Left ventricle myocardium superior (tissue), 1 donor: Measurements from ENCODE around the gene PRKG1. TPM values are rescaled to one million over a fixed set of nuclear protein-coding genes. Genes with fewer than 3 reads are reported as not detected.
"Not testable (repeated sequence)": the region's sequence is repeated elsewhere in the genome, so short reads cannot be mapped to it uniquely, and the experiment has no call there.

Source experiments
- ATAC-seq: fragments of 200-7000 bp; cut with Tn5 transposase; one replicate; pipeline ENCODE4 v1.9.1; 2020; ENCODE audit warnings: mild to moderate bottlenecking, moderate library complexity
- DNase-seq: peaks from one replicate; pipeline ENCODE4 v3.0.0-alpha.2; 2020
- intact Hi-C: fragments of 100-400 bp; cut with micrococcal nuclease; formaldehyde crosslinking; loops from one replicate; pipeline ENCODE4 v1.11.0; 2022
- total RNA-seq: library from RNA; stranded (reverse); fragmentation: NEBNext Ultra II Directional; extraction: Animal tissue kit (Norgen Biotek cat#: 25700); gene quantifications from one replicate; pipeline ENCODE4 v1.2.1, GENCODE V29; 2021
- donor health status: DM: no; HTN: yes; CAD: no; lungs with severe emphysema.

PRKG1 gene
- total RNA-seq, 1 donor from 2014 or later = 24.9 TPM

GRCh38 chr10:51683031-51683691 lies 608.9 kb downstream of the PRKG1 start:
- ATAC-seq = peak; percentile 86
- intact Hi-C loops = no loop called here
- DNase-seq = peak; percentile 44

GRCh38 chr10:51685768-51686167 lies 611.5 kb downstream of the PRKG1 start:
- ATAC-seq = no peak
- DNase-seq = no peak
- intact Hi-C loops = no loop called here

GRCh38 chr10:51687296-51687695 lies 613.0 kb downstream of the PRKG1 start:
- intact Hi-C loops = no loop called here
- DNase-seq = no peak
- ATAC-seq = no peak

- intact Hi-C loops, ATAC-seq, DNase-seq: not testable (repeated sequence)
Measured at GRCh38 chr10:51688826-51689225, 614.5 kb downstream of the PRKG1 start.

GRCh38 chr10:51689536-51689935 lies 615.2 kb downstream of the PRKG1 start:
- intact Hi-C loops = no loop called here
- ATAC-seq (no peak), DNase-seq (no peak)

- intact Hi-C loops = no loop called here
- ATAC-seq = peak; percentile 34
- DNase-seq = no peak
Measured at GRCh38 chr10:51691135-51691534, 616.8 kb downstream of the PRKG1 start.

- intact Hi-C loops = no loop called here
Measured at GRCh38 chr10:51694086-51694768, 619.9 kb downstream of the PRKG1 start.

GRCh38 chr10:51696251-51696650 lies 622.0 kb downstream of the PRKG1 start:
- no peak for DNase-seq
- intact Hi-C loops = no loop called here
- ATAC-seq = no peak

More at GRCh38 chr10:51694086-51694768, 619.9 kb downstream of the PRKG1 start:
- ATAC-seq (no peak), DNase-seq (no peak)

- intact Hi-C loops = no loop called here
- ATAC-seq (peak; percentile 31), DNase-seq (peak; percentile 29)
Measured at GRCh38 chr10:51698473-51699063, 624.3 kb downstream of the PRKG1 start.

- intact Hi-C loops = no loop called here
- DNase-seq = peak; percentile 31
- ATAC-seq = peak; percentile 57
Measured at GRCh38 chr10:51699145-51699474, 624.8 kb downstream of the PRKG1 start.

GRCh38 chr10:51699475-51700227 lies 625.4 kb downstream of the PRKG1 start, which contains the start of gene CSTF2T:
Gene CSTF2T (minus strand): TSS chr10:51699595. CDS start chr10:51699549, 46 bp downstream.
- intact Hi-C loops = no loop called here
- peak; percentile 98 for ATAC-seq
- peak; percentile 89 for DNase-seq

GRCh38 chr10:51700228-51700817 lies 626.0 kb downstream of the PRKG1 start:
- ATAC-seq (peak; percentile 5), DNase-seq (no peak)
- intact Hi-C loops = no loop called here

GRCh38 chr10:51705774-51706173 lies 631.5 kb downstream of the PRKG1 start:
- intact Hi-C loops = no loop called here
- no peak for DNase-seq
- ATAC-seq = peak; percentile 18

GRCh38 chr10:51706225-51706624 lies 631.9 kb downstream of the PRKG1 start:
- peak; percentile 89 for ATAC-seq
- intact Hi-C loops = no loop called here

GRCh38 chr10:51707392-51707791 lies 633.1 kb downstream of the PRKG1 start:
- DNase-seq (no peak), ATAC-seq (peak; percentile 52)
- intact Hi-C loops = no loop called here

More at GRCh38 chr10:51706225-51706624, 631.9 kb downstream of the PRKG1 start:
- DNase-seq = peak; percentile 71

- intact Hi-C loops = no loop called here
- DNase-seq (no peak), ATAC-seq (no peak)
Measured at GRCh38 chr10:51707821-51708424, 633.6 kb downstream of the PRKG1 start.

- intact Hi-C loops = no loop called here
- ATAC-seq (no peak), DNase-seq (no peak)
Measured at GRCh38 chr10:51708609-51709008, 634.3 kb downstream of the PRKG1 start.

GRCh38 chr10:51709324-51709972 lies 635.2 kb downstream of the PRKG1 start:
- ATAC-seq (peak; percentile 14), DNase-seq (no peak)
- intact Hi-C loops = no loop called here
